Prostate gland (tissue), 2 donors: ENCODE results near the gene CEP112.
"Not testable (repeated sequence)": the region's sequence is repeated elsewhere in the genome, so short reads cannot be mapped to it uniquely, and the experiment has no call there.

Experiments used
- POLR2A ChIP-seq: fragments of 450-650 bp; IDR thresholded peaks from one replicate; pipeline ENCODE4 v1.6.1; 2016; ENCODE audit warnings: antibody characterized with exemption, mild to moderate bottlenecking
- TF ChIP-seq, protein P1 (sequence below), 4 experiments: fragments of 200-600 bp in 2 of 4; fragments of 450-650 bp in 2 of 4; sonication (generic) in 2 of 4; IDR thresholded peaks; 1 replicate in 3 of 4; 2 replicates in 1 of 4; pipeline ENCODE4 v1.5.1; 2016 to 2019; ENCODE audit warnings: antibody characterized with exemption in 4 of 4, mild to moderate bottlenecking in 2 of 4, moderate library complexity in 2 of 4

DNA sequence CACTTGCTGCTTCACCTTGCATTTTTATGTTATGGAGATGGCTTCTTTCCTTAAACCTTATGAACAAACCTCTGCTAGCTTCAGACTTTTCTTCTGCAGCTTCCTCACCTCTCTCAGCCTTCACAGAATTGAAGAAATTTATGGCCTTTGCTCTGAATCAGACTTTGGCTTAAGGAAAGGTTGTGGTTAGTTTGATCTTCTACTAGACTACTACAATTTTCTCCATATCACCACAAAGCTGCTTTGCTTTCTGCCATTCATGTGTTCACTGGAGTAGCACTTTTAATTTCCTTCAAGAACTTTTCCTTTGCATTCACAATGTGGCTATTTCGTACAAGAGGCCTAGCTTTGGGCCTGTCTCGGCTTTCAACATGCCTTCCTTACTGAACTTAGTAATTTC lies 459.3 kb downstream of the CEP112 start:
- TF ChIP-seq, protein P1, sequence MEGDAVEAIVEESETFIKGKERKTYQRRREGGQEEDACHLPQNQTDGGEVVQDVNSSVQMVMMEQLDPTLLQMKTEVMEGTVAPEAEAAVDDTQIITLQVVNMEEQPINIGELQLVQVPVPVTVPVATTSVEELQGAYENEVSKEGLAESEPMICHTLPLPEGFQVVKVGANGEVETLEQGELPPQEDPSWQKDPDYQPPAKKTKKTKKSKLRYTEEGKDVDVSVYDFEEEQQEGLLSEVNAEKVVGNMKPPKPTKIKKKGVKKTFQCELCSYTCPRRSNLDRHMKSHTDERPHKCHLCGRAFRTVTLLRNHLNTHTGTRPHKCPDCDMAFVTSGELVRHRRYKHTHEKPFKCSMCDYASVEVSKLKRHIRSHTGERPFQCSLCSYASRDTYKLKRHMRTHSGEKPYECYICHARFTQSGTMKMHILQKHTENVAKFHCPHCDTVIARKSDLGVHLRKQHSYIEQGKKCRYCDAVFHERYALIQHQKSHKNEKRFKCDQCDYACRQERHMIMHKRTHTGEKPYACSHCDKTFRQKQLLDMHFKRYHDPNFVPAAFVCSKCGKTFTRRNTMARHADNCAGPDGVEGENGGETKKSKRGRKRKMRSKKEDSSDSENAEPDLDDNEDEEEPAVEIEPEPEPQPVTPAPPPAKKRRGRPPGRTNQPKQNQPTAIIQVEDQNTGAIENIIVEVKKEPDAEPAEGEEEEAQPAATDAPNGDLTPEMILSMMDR (IDR thresholded peaks at IDR 0.05) = not testable (repeated sequence)
- not testable (repeated sequence) for TF ChIP-seq POLR2A
